Measurements from ENCODE around the gene SPANXD.

The SPANXD gene

DNA sequence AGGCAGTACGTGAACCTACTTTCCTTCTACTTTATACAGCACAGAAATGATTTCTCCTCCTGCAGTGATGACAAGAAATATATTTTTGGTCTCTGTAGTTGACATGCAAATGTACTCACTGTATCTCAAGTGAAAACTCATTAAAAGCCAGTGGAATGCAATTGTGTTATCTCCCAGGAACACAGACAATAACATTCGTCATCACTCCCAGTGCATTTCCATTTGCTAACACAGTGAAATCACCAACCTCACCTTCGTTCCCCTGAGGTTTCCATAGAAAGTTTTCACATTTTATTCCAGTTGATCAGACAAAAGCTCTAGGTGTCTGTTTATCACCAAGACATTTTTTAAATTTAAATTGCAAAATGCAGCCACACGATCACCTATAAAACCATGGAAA lies 2.5 kb upstream of the SPANXD start:
- TF ChIP-seq, protein P1, sequence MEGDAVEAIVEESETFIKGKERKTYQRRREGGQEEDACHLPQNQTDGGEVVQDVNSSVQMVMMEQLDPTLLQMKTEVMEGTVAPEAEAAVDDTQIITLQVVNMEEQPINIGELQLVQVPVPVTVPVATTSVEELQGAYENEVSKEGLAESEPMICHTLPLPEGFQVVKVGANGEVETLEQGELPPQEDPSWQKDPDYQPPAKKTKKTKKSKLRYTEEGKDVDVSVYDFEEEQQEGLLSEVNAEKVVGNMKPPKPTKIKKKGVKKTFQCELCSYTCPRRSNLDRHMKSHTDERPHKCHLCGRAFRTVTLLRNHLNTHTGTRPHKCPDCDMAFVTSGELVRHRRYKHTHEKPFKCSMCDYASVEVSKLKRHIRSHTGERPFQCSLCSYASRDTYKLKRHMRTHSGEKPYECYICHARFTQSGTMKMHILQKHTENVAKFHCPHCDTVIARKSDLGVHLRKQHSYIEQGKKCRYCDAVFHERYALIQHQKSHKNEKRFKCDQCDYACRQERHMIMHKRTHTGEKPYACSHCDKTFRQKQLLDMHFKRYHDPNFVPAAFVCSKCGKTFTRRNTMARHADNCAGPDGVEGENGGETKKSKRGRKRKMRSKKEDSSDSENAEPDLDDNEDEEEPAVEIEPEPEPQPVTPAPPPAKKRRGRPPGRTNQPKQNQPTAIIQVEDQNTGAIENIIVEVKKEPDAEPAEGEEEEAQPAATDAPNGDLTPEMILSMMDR (conservative IDR thresholded peaks at IDR 0.05; ENCODE audit: low read depth): no peak
- CTCF ChIA-PET: no interaction called here
- DNase-seq (ENCODE audit: low spot score): peak; percentile 0
- POLR2A ChIA-PET (ENCODE audit: low non-redundant PET): no interaction called here
- no peak overlapping the region for H3K27ac ChIP-seq

DNA sequence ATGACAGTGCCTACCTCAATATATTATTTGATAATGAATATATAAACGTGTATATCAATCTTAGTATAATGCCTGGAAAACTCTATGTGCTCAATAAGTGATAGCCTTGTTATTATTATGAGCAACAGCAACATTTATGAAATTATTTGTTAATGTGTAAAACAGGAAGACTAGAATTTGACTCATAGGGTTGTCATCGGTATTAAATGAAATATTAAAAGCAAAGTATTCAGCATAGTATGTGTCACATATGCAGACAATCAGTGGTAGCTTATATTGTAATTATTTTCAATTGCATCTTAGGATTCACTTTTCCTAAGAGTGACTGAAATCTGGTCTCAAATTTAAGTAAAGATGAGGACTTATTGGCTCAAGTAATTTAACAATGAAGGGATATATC lies 24.6 kb downstream of the SPANXD start:
- CTCF ChIA-PET: no interaction called here
- peak; percentile 1 for DNase-seq (ENCODE audit: low spot score)
- H3K27ac ChIP-seq: no peak overlapping the region
- POLR2A ChIA-PET (ENCODE audit: low non-redundant PET): no interaction called here
- TF ChIP-seq, protein P1 (conservative IDR thresholded peaks at IDR 0.05; ENCODE audit: low read depth): no peak

DNA sequence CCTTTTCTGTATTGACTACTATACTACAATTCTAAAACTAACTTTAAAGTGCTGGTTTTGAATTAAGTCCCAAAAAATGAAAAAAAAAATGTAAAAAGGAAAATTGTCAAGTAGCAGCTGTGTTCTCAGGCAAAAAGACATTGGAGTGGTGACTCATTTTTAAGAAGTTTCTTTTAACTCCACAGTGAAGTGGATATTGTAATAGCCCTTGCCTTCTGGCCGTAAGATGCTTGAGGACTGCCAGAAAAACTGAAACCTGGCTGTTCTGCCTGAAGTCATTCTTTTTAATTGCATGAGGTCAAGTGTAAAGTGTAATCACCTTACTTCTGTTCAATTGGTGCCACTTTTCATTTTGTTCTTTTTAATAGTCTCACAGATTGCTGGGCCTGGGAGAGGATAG lies 28.9 kb downstream of the SPANXD start:
- CTCF ChIA-PET: no interaction called here
- TF ChIP-seq, protein P1 (conservative IDR thresholded peaks at IDR 0.05; ENCODE audit: low read depth): no peak
- POLR2A ChIA-PET (ENCODE audit: low non-redundant PET): no interaction called here
- DNase-seq (ENCODE audit: low spot score): no peak
- no peak overlapping the region for H3K27ac ChIP-seq

DNA sequence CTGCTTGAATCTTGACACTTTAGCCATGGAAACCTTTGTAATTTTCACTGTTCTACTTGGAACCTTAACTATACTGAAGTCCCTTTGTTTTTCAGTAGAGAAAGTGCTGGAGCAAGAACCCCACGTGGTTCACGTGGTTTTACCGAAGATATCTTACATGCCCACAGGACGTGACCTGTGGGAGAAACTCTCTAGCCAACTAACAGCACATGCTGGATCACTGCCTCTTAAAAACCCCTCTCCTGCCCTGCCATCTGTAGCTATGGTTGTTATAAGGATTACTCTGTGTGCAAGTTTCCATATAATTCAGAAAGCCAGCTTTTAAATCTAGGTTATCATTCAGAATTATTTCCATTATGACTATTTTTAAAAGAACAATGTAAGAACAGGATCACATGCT lies 30.2 kb downstream of the SPANXD start:
- H3K27ac ChIP-seq: no peak overlapping the region
- TF ChIP-seq, protein P1 (conservative IDR thresholded peaks at IDR 0.05; ENCODE audit: low read depth): no peak
- POLR2A ChIA-PET (ENCODE audit: low non-redundant PET): no interaction called here
- no peak for DNase-seq (ENCODE audit: low spot score)
- CTCF ChIA-PET: no interaction called here

DNA sequence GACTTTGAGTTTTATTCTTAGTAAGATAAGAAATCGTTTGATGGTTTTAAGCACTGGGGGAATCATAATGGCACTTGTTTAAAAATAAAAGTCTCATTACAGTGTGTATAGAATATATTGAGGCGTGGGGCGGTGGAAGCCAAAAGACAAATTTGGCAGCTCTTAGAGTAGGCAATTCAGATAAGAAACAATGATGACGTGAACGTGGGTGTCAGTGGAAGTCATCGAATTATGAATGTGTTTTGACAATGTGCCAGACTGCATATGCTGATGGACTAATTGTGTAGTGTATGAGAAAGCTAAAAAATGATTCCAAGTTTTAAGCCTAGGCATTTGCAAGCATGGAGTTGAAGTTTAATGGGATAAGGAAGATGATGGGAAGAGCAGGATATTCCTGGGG lies 35.8 kb downstream of the SPANXD start:
- POLR2A ChIA-PET (ENCODE audit: low non-redundant PET): no interaction called here
- H3K27ac ChIP-seq: no peak overlapping the region
- TF ChIP-seq, protein P1 (conservative IDR thresholded peaks at IDR 0.05; ENCODE audit: low read depth): no peak
- CTCF ChIA-PET: no interaction called here
- DNase-seq (ENCODE audit: low spot score): no peak

DNA sequence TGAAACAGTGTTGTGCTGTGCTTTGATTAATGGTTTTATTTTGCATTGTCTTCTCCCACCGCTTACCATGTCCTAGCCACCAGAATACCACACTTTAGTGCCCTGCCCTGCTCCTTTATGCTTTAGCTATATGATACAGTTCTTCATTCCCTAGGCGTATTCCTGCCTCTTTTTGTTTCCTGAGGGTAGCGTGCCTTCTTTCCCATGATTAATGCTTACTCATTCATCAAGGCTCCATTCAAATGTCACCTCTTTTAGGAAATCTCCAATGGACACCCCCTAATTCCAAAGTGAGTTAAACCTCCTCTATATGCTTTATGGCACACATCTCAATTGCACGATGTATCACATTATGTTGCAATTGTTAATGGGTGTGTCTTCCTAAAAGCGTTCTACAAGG lies 46.3 kb downstream of the SPANXD start:
- TF ChIP-seq, protein P1 (conservative IDR thresholded peaks at IDR 0.05; ENCODE audit: low read depth): no peak
- ChIA-PET POLR2A (ENCODE audit: low non-redundant PET) (no interaction called here), CTCF (no interaction called here)
- H3K27ac ChIP-seq: no peak overlapping the region
- DNase-seq (ENCODE audit: low spot score): peak; percentile 37
